HG03575 (cell line): ENCODE results near the gene C11orf86.

Source experiments
- ATAC-seq: cut with Tn5 transposase; IDR thresholded peaks from one replicate; pipeline ENCODE4 v1.9.1; 2021; ENCODE audit not compliant: unreplicated experiment, insufficient number of reproducible peaks, low FRiP score; ENCODE audit errors: extremely low read depth

Gene C11orf86

DNA sequence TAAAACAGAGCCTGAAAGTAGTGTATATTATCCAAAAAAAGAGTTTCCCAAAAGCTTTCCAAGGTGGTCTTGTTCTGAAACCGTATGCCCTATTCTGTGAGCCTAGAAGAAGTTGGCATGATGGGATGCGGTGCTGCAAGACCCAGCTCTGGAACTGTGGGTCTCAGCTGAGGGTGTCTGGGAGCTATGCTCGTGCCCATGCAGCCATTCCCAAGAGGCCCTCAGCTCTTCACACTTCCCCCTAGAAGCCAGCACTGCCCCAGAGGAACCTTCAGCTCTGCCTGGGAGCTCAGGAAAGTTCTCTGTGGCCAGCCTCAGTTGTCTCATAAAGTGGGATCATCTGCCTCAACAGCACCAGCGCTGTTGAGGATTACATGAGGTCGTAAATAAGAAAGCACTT, 41.4 kb downstream of the C11orf86 start:
- ATAC-seq, result no peak

DNA sequence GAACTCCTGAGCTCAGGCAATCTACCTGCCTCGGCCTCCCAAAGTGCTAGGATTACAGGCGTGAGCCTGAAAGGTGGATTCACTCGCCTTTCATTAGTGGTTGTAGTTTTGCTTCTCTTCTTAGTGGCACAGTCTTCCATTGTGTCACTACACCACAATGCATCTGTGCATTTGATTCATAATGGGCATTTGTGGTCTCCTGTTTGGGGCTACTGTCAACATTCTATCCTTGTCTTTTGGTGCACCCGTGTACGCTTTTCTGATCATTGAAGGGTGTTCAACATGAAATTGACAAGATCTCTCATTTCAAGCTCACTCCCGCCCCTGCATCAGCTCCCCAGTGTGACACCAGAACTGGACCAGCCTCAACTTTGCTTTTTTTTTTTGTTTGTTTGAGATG, 45.8 kb downstream of the C11orf86 start:
- no peak for ATAC-seq

DNA sequence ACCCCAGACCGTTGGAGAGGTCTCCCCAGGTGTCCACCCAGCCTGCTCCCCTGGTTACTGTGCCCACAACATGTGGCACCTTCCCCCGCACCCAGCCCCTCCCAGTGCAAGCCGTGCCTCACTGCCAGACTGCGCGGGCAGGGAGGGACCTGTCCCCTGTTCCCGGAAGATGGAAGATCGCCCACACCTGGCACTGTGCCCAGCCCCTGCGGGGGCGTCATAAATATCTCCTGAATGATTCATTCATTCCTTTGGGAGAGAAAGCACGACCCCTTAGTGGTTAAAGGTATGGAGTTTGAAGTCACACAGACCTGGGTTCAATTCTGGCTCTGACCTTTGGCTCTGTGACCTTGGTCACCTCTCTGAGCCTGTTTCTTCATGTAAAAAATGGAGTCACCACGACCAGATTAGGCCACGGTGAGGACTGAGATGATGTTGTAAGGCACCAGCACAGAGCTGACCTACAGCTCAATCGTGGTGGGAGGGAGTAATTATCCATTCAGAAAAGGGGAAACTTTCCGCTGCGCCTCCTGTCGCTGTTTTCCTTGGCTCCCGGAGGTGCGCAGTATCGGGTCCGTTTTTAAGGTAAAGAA, 47.3 kb downstream of the C11orf86 start:
- no peak for ATAC-seq

DNA sequence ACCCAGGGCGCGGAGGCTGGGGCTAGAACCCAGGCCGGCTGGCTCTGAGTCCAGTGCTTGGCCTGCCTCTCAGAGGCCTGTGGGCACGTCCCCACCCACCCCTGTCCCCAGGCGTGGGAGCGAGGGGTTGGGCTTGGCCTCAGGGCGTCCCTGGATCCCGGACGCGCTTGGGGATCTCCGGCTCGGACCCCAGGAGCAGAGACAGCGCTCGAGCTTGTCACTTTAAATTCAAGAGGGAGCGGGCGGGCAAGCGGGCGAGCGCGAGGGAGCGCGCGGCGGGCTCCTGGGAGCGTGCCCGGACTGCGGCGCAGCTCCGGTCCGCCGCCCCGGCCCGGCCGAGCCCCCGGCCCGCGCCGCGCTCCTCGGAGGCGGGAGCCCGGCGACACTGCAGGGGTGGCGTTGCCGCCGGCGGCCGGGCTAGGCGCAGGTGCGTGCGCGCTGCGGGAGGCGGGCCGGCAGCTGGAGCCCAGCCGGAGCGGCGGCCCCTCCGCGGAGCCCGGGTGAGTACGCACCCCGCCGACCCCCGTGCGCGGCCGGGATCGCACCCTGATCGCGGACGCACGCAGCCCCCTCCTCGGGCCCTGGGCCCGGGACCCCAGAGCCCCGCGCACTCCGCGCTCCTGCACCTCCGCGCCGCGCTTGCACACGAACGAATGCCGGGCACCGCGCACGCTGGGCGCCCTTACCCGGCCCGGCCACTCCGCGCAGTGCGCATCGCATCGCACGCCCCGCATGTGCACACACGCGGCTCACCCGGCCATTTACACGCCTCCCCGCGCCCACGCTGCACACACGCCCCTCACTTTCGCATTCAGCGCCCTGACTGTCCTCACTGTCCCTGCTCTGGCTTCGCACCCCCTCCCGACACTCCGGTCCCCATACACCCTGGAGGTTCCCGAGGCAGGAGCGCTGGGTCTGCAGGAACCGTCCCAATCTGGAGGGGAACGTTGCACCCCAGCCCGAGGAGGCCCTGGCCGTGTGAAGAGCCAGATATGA, 48.2 kb downstream of the C11orf86 start, which contains the start of gene SYT12:
SYT12 (plus strand) TSS at position 174 of the 996 bp plus-strand sequence. CDS start 7,011 bp downstream, outside the sequence.
- ATAC-seq, result no peak

DNA sequence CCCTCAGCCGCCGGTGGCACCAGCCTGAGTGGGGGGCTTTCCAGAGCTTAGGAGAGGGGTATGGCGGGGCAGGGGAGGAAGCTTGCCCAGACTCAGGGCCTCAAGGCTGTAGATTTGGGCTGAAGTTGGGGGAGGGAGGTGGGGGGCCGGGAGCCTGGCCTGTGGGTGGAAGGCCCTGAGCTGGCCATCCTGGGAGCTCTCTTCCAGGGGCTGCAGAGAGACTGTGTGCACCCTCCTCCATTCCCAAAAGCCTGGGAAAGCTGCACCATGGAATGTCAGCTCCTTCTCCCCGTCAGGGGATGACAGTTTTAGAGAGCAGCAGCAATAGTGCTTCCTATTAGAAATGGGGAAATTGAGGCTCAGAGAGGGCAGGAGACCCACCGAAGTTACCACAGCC, 48.9 kb downstream of the C11orf86 start:
- no peak for ATAC-seq

DNA sequence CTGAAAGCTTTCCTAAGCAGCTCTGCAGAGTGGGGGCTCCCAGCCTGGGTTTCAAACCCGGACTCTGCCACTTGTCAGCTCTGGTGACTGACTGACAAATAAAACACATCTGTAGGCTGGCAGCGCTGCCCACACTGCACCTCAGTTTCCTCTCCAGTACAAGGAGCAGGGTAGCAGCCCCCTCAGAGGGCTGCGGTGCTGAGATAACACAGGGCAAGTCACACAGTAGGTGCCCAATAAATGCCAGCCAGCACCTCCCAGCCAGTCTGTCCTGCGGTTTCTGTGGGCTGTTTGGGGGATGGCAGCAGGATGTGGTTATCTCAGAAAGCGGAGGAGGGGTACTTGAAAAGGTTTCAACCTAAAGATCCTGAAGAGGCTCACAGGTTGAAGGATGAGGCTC, 49.3 kb downstream of the C11orf86 start:
- ATAC-seq, result no peak

DNA sequence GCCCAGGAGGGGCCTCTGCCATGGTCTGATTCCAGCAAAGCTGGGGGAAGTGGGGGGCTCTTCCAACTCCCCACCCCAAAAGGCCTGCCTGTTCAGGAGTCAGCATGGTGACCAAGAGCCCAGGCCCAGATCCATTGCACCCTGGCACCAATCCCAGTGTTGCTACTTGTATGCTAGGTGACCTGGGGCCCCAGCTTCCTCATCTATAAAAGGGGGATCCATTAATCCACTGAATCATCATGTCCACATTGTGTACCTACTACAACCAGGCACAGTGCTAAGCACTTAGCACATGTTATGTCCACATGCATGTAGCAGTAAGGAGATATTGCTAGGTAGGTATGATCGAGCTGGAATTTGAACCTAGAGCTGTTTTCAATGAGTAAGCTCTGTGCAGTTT, 49.9 kb downstream of the C11orf86 start:
- no peak for ATAC-seq

DNA sequence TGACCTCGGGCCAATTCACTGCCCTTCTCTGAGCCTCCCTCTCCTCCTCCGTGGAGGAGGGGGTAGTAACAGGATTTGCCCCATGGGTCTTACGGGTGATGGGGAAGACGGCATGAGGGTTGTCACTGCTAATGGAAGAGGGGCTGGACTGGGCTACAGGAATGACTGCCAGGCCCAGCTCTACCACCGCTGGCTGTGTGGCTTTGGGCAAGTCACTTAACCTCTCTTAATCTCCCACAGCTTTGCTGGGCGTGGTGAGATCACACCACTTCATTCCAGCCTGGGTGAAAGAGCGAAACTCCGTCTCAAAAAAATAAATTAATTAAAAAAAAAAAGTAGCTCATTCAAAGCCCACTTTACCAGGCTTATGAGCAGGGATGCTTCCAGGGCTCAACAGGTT, 50.6 kb downstream of the C11orf86 start:
- no peak for ATAC-seq
